ENCODE data around the gene NUP42.
A peak's percentile ranks its signal among the peaks of the same experiment; 100 is the strongest.

NUP42 gene

DNA sequence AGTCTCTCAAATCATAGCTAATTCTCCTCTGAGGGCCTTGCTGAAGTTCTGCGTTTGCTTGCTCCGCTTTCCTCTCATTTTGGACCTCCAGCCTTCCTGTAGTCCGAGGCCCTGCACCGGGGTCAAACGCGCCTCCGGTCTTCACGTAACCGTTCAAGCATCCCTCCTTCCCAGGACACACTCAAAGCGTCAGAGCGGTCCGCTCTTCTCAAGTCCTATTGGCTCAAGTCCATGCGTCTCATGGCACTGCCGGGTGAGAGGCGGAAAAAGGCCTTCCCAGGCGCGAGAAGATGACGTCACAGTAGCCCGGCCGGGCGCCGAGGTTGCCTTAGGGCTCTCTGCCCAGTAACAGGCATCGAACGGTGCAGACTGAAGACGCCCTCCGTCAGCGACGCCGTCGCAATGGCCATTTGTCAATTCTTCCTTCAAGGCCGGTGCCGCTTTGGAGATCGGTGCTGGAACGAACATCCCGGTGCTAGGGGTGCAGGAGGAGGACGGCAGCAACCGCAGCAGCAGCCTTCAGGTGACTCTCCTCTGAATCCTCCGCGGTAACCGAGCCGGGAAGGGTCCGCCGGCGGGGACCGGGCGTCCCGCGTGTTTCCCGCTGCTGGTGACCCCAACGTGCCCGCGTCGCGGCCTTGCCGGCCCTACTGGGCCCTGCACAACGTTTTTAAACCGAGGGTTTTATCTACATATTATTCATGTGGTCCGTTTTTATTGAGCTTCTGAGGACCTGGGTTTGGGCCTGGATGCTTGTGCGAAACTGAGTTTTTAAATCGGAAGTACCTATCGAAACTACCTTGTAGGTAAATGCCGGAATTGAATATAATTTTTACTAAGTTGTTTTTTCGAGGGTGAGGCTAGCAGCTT is at the start of gene NUP42:
Gene NUP42 (plus strand): TSS at position 365 of the 870 bp plus-strand sequence. CDS start 38 bp downstream, at position 403.
- peak within 1 kb of the TSS; percentile 90 for H3K27ac ChIP-seq
- peaks cover 25 to 26% of the 10 kb centered on the region in 2 experiments for H3K4me1 ChIP-seq (ENCODE audit: control insufficient read depth in 1 of 2, insufficient read depth in 1 of 2, low read depth in 1 of 2, low read length in 1 of 2)
- H3K27me3 ChIP-seq, result peaks cover 30% of the 10 kb centered on the region
- peaks cover 14% of the 10 kb centered on the region for H3K36me3 ChIP-seq
- no peaks in the 10 kb centered on the region for H3K9me3 ChIP-seq
- TF ChIP-seq, protein P1, sequence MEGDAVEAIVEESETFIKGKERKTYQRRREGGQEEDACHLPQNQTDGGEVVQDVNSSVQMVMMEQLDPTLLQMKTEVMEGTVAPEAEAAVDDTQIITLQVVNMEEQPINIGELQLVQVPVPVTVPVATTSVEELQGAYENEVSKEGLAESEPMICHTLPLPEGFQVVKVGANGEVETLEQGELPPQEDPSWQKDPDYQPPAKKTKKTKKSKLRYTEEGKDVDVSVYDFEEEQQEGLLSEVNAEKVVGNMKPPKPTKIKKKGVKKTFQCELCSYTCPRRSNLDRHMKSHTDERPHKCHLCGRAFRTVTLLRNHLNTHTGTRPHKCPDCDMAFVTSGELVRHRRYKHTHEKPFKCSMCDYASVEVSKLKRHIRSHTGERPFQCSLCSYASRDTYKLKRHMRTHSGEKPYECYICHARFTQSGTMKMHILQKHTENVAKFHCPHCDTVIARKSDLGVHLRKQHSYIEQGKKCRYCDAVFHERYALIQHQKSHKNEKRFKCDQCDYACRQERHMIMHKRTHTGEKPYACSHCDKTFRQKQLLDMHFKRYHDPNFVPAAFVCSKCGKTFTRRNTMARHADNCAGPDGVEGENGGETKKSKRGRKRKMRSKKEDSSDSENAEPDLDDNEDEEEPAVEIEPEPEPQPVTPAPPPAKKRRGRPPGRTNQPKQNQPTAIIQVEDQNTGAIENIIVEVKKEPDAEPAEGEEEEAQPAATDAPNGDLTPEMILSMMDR (IDR thresholded peaks at IDR 0.05), result peak; percentile 26
- H3K4me3 ChIP-seq (ENCODE audit: low read depth in 1 of 2, low read length in 1 of 2), result peak within 1 kb of the TSS; percentile 91 to 92

GRCh38 chr7:23133797-23134196 is 48.1 kb upstream of the NUP42 start:
- no peak overlapping the region for H3K27ac ChIP-seq
- TF ChIP-seq, protein P1 (IDR thresholded peaks at IDR 0.05), result no peak
- H3K4me1 ChIP-seq (ENCODE audit: control insufficient read depth in 1 of 2, insufficient read depth in 1 of 2, low read depth in 1 of 2, low read length in 1 of 2), result no peaks in the 10 kb centered on the region
- H3K36me3 ChIP-seq, result peaks cover 7% of the 10 kb centered on the region
- no peak overlapping the region for H3K4me3 ChIP-seq (ENCODE audit: low read depth in 1 of 2, low read length in 1 of 2)
- no peaks in the 10 kb centered on the region for H3K9me3 ChIP-seq
- no peaks in the 10 kb centered on the region for H3K27me3 ChIP-seq

DNA sequence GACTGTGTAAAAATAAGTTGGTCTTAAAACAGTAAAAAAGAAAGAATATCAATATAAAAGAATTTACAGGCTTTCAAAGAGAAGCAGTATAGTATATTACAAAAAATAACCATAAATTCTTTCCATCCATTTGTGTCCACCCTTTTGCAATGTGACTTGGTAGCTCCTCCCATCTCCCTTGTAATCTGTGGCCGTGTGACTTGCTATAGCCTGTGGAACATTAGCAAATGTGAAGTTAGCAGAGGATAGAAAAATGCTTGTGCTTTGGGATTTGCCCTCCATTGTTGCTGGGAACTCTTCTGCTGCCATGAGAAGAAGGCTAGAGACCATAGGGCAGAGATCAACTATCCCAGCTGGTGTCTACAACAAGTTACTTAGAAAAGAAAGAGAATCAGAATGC is 46.1 kb upstream of the NUP42 start:
- no peaks in the 10 kb centered on the region for H3K4me1 ChIP-seq (ENCODE audit: control insufficient read depth in 1 of 2, insufficient read depth in 1 of 2, low read depth in 1 of 2, low read length in 1 of 2)
- H3K9me3 ChIP-seq, result no peaks in the 10 kb centered on the region
- no peak overlapping the region for H3K4me3 ChIP-seq (ENCODE audit: low read depth in 1 of 2, low read length in 1 of 2)
- H3K27me3 ChIP-seq, result no peaks in the 10 kb centered on the region
- TF ChIP-seq, protein P1 (IDR thresholded peaks at IDR 0.05), result no peak
- no peak overlapping the region for H3K27ac ChIP-seq
- H3K36me3 ChIP-seq, result no peaks in the 10 kb centered on the region

- Histone ChIP-seq H3K27ac (no peak overlapping the region), H3K4me1 (ENCODE audit: control insufficient read depth in 1 of 2, insufficient read depth in 1 of 2, low read depth in 1 of 2, low read length in 1 of 2) (no peaks in the 10 kb centered on the region), H3K9me3 (no peaks in the 10 kb centered on the region), H3K4me3 (ENCODE audit: low read depth in 1 of 2, low read length in 1 of 2) (no peak overlapping the region), H3K36me3 (peaks cover 4% of the 10 kb centered on the region), H3K27me3 (no peaks in the 10 kb centered on the region)
- TF ChIP-seq, protein P1 (IDR thresholded peaks at IDR 0.05), result no peak
Observed at GRCh38 chr7:23136216-23136615, 45.6 kb upstream of the NUP42 start.

DNA sequence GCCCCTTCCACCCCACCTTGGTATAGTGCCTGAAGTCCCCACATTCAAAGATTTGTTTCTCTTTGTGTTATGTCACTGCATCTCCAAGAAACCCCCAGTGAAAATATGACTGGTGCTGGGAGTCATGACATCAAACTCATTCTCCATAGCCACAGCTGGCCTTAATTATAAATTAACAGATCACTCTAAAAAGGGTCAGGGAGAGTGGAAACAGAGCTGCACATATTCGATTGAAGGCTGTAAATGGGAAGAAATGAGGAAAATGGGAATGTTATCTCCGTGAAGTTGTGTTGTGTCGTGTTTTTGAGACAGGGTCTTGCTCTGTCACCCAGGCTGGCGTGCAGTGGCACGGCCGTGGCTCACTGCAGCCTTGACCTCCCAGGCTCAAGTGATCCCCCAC is 24.2 kb upstream of the NUP42 start:
- Histone ChIP-seq H3K27me3 (no peaks in the 10 kb centered on the region), H3K36me3 (peaks cover 25% of the 10 kb centered on the region), H3K4me1 (ENCODE audit: control insufficient read depth in 1 of 2, insufficient read depth in 1 of 2, low read depth in 1 of 2, low read length in 1 of 2) (no peaks in the 10 kb centered on the region), H3K9me3 (no peaks in the 10 kb centered on the region), H3K4me3 (ENCODE audit: low read depth in 1 of 2, low read length in 1 of 2) (no peak overlapping the region), H3K27ac (no peak overlapping the region)
- TF ChIP-seq, protein P1 (IDR thresholded peaks at IDR 0.05), result no peak
